Measurements from ENCODE around the gene GLI3.

The GLI3 gene

GRCh38 chr7:42183547-42183946 lies 53.5 kb downstream of the GLI3 start:
- Mint-ChIP-seq H3K9me3 (peaks cover 13% of the 10 kb centered on the region), H3K27ac (peak overlapping the region; percentile 96), H3K4me1 (peaks cover 49% of the 10 kb centered on the region), H3K27me3 (ENCODE audit: low read depth, poor library complexity) (peaks cover 3% of the 10 kb centered on the region), H3K4me3 (no peak overlapping the region), H3K36me3 (ENCODE audit: low read depth) (peaks cover 75% of the 10 kb centered on the region)
- no peak for DNase-seq
- no peak for TF ChIP-seq CTCF (IDR thresholded peaks at IDR 0.05)

GRCh38 chr7:42181566-42181965 lies 55.4 kb downstream of the GLI3 start:
- DNase-seq: no peak
- Mint-ChIP-seq H3K4me3 (no peak overlapping the region), H3K9me3 (peaks cover 15% of the 10 kb centered on the region), H3K4me1 (peaks cover 67% of the 10 kb centered on the region), H3K27me3 (ENCODE audit: low read depth, poor library complexity) (peaks cover 3% of the 10 kb centered on the region), H3K27ac (no peak overlapping the region), H3K36me3 (ENCODE audit: low read depth) (peaks cover 90% of the 10 kb centered on the region)
- TF ChIP-seq CTCF (IDR thresholded peaks at IDR 0.05): no peak

DNA sequence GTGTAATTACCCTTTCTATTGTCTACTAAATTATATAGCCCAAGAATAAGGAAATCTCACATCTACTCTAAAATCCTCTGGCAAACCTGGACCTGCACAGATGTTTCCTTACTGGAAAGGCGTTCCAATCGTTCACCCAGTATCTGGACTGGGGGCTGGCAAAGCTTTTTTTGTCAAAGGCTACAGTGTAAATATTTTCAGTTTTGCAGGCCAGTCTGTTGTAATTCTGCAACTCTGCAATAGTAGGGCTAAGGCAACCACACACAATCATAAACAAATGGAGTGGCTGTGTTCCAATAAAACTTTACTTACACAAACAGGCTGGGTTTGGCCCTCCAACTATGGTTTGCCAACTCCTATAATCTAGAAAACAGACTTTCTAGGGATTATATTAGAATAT lies 56.2 kb downstream of the GLI3 start:
- Mint-ChIP-seq H3K4me3 (no peak overlapping the region), H3K4me1 (peaks cover 68% of the 10 kb centered on the region), H3K27ac (peak overlapping the region; percentile 82), H3K9me3 (peaks cover 15% of the 10 kb centered on the region), H3K27me3 (ENCODE audit: low read depth, poor library complexity) (peaks cover 3% of the 10 kb centered on the region), H3K36me3 (ENCODE audit: low read depth) (peaks cover 90% of the 10 kb centered on the region)
- no peak for DNase-seq
- no peak for TF ChIP-seq CTCF (IDR thresholded peaks at IDR 0.05)

DNA sequence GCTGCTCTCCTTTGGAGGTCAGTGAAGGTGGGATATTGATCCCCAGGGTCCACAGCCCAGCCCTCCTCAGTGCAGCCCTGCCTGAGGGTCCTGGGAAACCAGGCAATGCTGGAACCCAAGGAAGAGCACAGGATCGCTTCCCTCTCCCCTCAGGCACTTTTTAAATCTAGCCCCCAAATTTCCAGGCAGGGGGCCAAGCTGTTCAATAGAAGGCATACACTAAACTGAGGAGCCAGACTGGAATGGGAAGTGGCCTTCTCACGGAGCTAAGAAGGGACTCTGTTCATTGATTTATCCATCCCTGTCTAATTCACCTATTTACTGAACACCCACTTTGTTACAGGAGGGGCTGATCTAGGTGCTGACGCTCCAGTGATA lies 60.3 kb downstream of the GLI3 start:
- Mint-ChIP-seq H3K27me3 (ENCODE audit: low read depth, poor library complexity) (no peaks in the 10 kb centered on the region), H3K4me3 (peak overlapping the region; percentile 18), H3K27ac (peak overlapping the region; percentile 66), H3K36me3 (ENCODE audit: low read depth) (peaks cover 78% of the 10 kb centered on the region), H3K9me3 (peaks cover 15% of the 10 kb centered on the region), H3K4me1 (peaks cover 86% of the 10 kb centered on the region)
- no peak for TF ChIP-seq CTCF (IDR thresholded peaks at IDR 0.05)
- DNase-seq: no peak

DNA sequence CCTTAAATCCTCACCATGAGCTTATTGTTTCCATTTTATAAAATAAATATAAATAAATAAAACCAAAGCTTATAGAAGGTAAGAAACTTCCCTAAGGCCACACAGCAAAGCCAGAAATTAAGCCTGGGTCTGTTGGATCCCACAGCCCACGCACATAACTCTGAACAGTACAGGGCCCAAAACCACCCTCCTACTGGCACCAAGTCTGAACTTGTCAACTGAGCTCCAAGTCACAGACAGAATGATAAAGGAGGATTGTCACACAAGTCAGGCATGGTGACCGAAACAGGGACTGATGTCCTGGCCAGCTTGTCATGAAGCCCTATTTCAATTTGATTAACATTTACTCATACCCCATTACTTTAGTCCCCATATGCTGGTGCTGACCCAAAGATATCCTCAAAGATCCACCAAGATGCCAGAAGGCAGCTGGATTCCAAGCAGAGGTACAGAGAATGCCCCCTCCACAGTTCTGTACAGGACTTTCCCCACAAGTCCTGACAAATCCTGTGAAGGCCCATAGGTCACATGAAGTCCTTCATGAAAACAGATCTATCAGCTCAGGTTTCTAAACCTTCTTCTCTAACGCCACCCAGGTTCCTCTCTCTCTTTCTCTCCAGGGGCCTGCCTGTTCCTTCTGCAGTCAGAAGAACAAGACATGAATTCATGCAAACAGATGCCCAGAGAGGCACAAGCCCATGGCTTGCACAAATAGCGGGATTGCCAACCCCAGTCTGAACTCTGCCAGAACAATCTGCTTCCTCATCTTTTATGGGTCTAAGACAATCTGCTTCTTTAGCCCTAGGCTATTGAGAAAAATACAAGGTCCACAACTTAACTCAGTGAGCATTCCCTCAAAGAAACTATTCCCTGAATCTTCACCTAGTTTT lies 60.9 kb downstream of the GLI3 start:
- H3K36me3 Mint-ChIP-seq (ENCODE audit: low read depth): peaks cover 78% of the 10 kb centered on the region
- TF ChIP-seq CTCF (IDR thresholded peaks at IDR 0.05): no peak
- peak overlapping the region; percentile 6 for H3K4me3 Mint-ChIP-seq
- no peak for DNase-seq
- peak overlapping the region; percentile 66 for H3K27ac Mint-ChIP-seq
- H3K9me3 Mint-ChIP-seq: peaks cover 15% of the 10 kb centered on the region
- H3K27me3 Mint-ChIP-seq (ENCODE audit: low read depth, poor library complexity): no peaks in the 10 kb centered on the region
- peaks cover 92% of the 10 kb centered on the region for H3K4me1 Mint-ChIP-seq
